Measurements from ENCODE around the gene ADTRP.

GRCh38 chr6:11795403-11795802 is 16.8 kb upstream of the ADTRP start:
- TF ChIP-seq POLR2AphosphoS5 (IDR thresholded peaks at IDR 0.05) (no peak), EP300 (IDR thresholded peaks at IDR 0.05) (no peak), CTCF (IDR thresholded peaks at IDR 0.05) (no peak), POLR2A (IDR thresholded peaks at IDR 0.05; ENCODE audit: low read depth) (no peak)

Measured in esophagus muscularis mucosa (tissue), 4 donors.